ENCODE results near the gene TRPM3. TPM values are rescaled to one million over a fixed set of nuclear protein-coding genes. Genes with fewer than 3 reads are reported as not detected.

Gene TRPM3
- total RNA-seq, 1 experiment from 2014 or later = not detected

GRCh38 chr9:70552561-70552960 is 568.9 kb downstream of the TRPM3 start:
- DNase-seq (ENCODE audit: low read depth, low spot score) = no peak
- no peak for TF ChIP-seq POLR2AphosphoS5 (IDR thresholded peaks at IDR 0.05; ENCODE audit: low read depth, low read length)
- no peak for TF ChIP-seq SIN3A (IDR thresholded peaks at IDR 0.05; ENCODE audit: borderline replicate concordance, insufficient read depth, low read depth, low read length)
- no peak for TF ChIP-seq CTCF (IDR thresholded peaks at IDR 0.05)
- no peak for TF ChIP-seq REST (IDR thresholded peaks at IDR 0.05; ENCODE audit: insufficient read depth in 1 of 2, low read depth in 2 of 2, low read length in 1 of 2)
- TF ChIP-seq TCF7L2 (IDR thresholded peaks at IDR 0.05; ENCODE audit: low read depth, low read length) = no peak
- no peaks in the 10 kb centered on the region for H3K27me3 ChIP-seq (ENCODE audit: control insufficient read depth, insufficient read depth, low read length)
- H3K9me3 ChIP-seq (ENCODE audit: control insufficient read depth, insufficient read depth, low read depth, low read length) = no peaks in the 10 kb centered on the region
- CTCF ChIA-PET = no interaction called here
- BruUV-seq (replicated peaks) = no TSS peak
- intact Hi-C loops (cut with micrococcal nuclease; ENCODE audit: unreplicated experiment) (no loop called here), in situ Hi-C loops (cut with HindIII; ENCODE audit: low pct_unique_long_range_greater_than_20kb, low sequenced_read_pairs) (no loop called here)
- POLR2A ChIA-PET = no interaction called here
- no peak overlapping the region for H3K4me3 ChIP-seq (ENCODE audit: low read depth in 2 of 2, low read length in 2 of 2)
- H3K27ac ChIP-seq (ENCODE audit: low read length) = no peak overlapping the region
- no peaks in the 10 kb centered on the region for H3K36me3 ChIP-seq (ENCODE audit: control insufficient read depth, insufficient read depth, low read length)
- no peaks in the 10 kb centered on the region for H3K4me1 ChIP-seq (ENCODE audit: control insufficient read depth, insufficient read depth, low read length)
- no peak for ATAC-seq

GRCh38 chr9:70551801-70552200 is 569.6 kb downstream of the TRPM3 start:
- no peaks in the 10 kb centered on the region for H3K4me1 ChIP-seq (ENCODE audit: control insufficient read depth, insufficient read depth, low read length)
- ATAC-seq (no peak), DNase-seq (ENCODE audit: low read depth, low spot score) (no peak)
- TF ChIP-seq POLR2AphosphoS5 (IDR thresholded peaks at IDR 0.05; ENCODE audit: low read depth, low read length) (no peak), CTCF (IDR thresholded peaks at IDR 0.05) (no peak)
- in situ Hi-C loops (cut with HindIII; ENCODE audit: low pct_unique_long_range_greater_than_20kb, low sequenced_read_pairs) (no loop called here), intact Hi-C loops (cut with micrococcal nuclease; ENCODE audit: unreplicated experiment) (no loop called here)
- POLR2A ChIA-PET = no interaction called here
- no TSS peak for BruUV-seq (replicated peaks)
- CTCF ChIA-PET = no interaction called here
- H3K4me3 ChIP-seq (ENCODE audit: low read depth in 2 of 2, low read length in 2 of 2) = no peak overlapping the region
- H3K9me3 ChIP-seq (ENCODE audit: control insufficient read depth, insufficient read depth, low read depth, low read length) = no peaks in the 10 kb centered on the region
- no peaks in the 10 kb centered on the region for H3K36me3 ChIP-seq (ENCODE audit: control insufficient read depth, insufficient read depth, low read length)
- no peak overlapping the region for H3K27ac ChIP-seq (ENCODE audit: low read length)
- no peaks in the 10 kb centered on the region for H3K27me3 ChIP-seq (ENCODE audit: control insufficient read depth, insufficient read depth, low read length)

- BruUV-seq (replicated peaks) = no TSS peak
- no peak for DNase-seq (ENCODE audit: low read depth, low spot score)
- Histone ChIP-seq H3K4me3 (ENCODE audit: low read depth in 2 of 2, low read length in 2 of 2) (no peak overlapping the region), H3K36me3 (ENCODE audit: control insufficient read depth, insufficient read depth, low read length) (no peaks in the 10 kb centered on the region), H3K27ac (ENCODE audit: low read length) (no peak overlapping the region), H3K4me1 (ENCODE audit: control insufficient read depth, insufficient read depth, low read length) (no peaks in the 10 kb centered on the region), H3K9me3 (ENCODE audit: control insufficient read depth, insufficient read depth, low read depth, low read length) (no peaks in the 10 kb centered on the region), H3K27me3 (ENCODE audit: control insufficient read depth, insufficient read depth, low read length) (no peaks in the 10 kb centered on the region)
- ATAC-seq = no peak
- POLR2A ChIA-PET = no interaction called here
- in situ Hi-C loops (cut with HindIII; ENCODE audit: low pct_unique_long_range_greater_than_20kb, low sequenced_read_pairs) (no loop called here), intact Hi-C loops (cut with micrococcal nuclease; ENCODE audit: unreplicated experiment) (no loop called here)
- TF ChIP-seq REST (IDR thresholded peaks at IDR 0.05; ENCODE audit: insufficient read depth in 1 of 2, low read depth in 2 of 2, low read length in 1 of 2) (no peak), TCF7L2 (IDR thresholded peaks at IDR 0.05; ENCODE audit: low read depth, low read length) (no peak)
- CTCF ChIA-PET = no interaction called here
Measured at GRCh38 chr9:70551396-70551795, 570.0 kb downstream of the TRPM3 start.

Measured in Panc1 (cell line).